HCT116 (cell line): ENCODE measurements around the gene AVEN.

Experiments
- CTCF ChIP-seq, 3 experiments: fragments of 200-600 bp in 1 of 3; sonication (generic) in 1 of 3; IDR thresholded peaks in 2 of 3; conservative IDR thresholded peaks in 1 of 3; 2 replicates each; pipeline ENCODE4 v1.5.1; 2012 to 2017; ENCODE audit warnings: low read depth in 2 of 3, low read length in 2 of 3, antibody characterized with exemption in 1 of 3, borderline replicate concordance in 1 of 3, control low read depth in 1 of 3, mild to moderate bottlenecking in 1 of 3, mixed read lengths in 1 of 3, mixed run types in 1 of 3, moderate library complexity in 1 of 3; ENCODE audit not compliant: insufficient read depth in 1 of 3
- YY1 ChIP-seq: IDR thresholded peaks from 2 replicates; pipeline ENCODE4 v1.6.1; 2011; ENCODE audit warnings: low read length, low read depth, moderate library complexity, mild to moderate bottlenecking; ENCODE audit not compliant: insufficient replicate concordance; ENCODE audit errors: extremely low read depth

GRCh38 chr15:34038871-34039789 is at the start of gene AVEN:
- TF ChIP-seq CTCF (IDR thresholded peaks at IDR 0.05 in 2 of 3, conservative IDR thresholded peaks at IDR 0.05 in 1 of 3; ENCODE audit: borderline replicate concordance in 1 of 3, insufficient read depth in 1 of 3, low read depth in 2 of 3, low read length in 2 of 3) (no peak), YY1 (no peak)
